ENCODE results near the gene DYNC2I2.

- no peak for TF ChIP-seq CTCF (IDR thresholded peaks at IDR 0.05 in 2 of 3, conservative IDR thresholded peaks at IDR 0.05 in 1 of 3; ENCODE audit: control insufficient read depth in 2 of 3, extremely low read depth in 1 of 3, insufficient read depth in 1 of 3, low read depth in 3 of 3, low read length in 3 of 3)
- TF ChIP-seq SP1 (IDR thresholded peaks at IDR 0.05; ENCODE audit: low read depth, low read length): no peak
- TF ChIP-seq GATAD2B (conservative IDR thresholded peaks at IDR 0.05; ENCODE audit: low read depth): no peak
- no peak for TF ChIP-seq MYB (IDR thresholded peaks at IDR 0.05; ENCODE audit: borderline replicate concordance, low read depth, low read length)
- TF ChIP-seq E2F4 (IDR thresholded peaks at IDR 0.05; ENCODE audit: low read depth, low read length): no peak
- TF ChIP-seq MEF2A (IDR thresholded peaks at IDR 0.05; ENCODE audit: insufficient read depth, low read depth, low read length): no peak
- no peak for TF ChIP-seq GABPA (IDR thresholded peaks at IDR 0.05; ENCODE audit: low read depth)
- no peak for TF ChIP-seq ZBTB33 (IDR thresholded peaks at IDR 0.05)
- no peak for TF ChIP-seq NR2C2 (IDR thresholded peaks at IDR 0.05; ENCODE audit: borderline replicate concordance, control insufficient read depth, insufficient read length, low read depth)
- TF ChIP-seq CREM (IDR thresholded peaks at IDR 0.05; ENCODE audit: low read depth): no peak
Measured at GRCh38 chr9:128619779-128620178, 36.9 kb downstream of the DYNC2I2 start.

All from GM12878 (cell line).